Muscle of back (tissue), 13 donors: Measurements from ENCODE around the gene PI4K2B. TPM values are rescaled to one million over a fixed set of nuclear protein-coding genes. Genes with fewer than 3 reads are reported as not detected.
"Not testable (repeated sequence)": the region's sequence is repeated elsewhere in the genome, so short reads cannot be mapped to it uniquely, and the experiment has no call there.

ENCODE experiments used
- DNase-seq, 3 donors: peaks; one replicate each; pipeline versions ENCODE4 v3.0.0 to v3.0.0-alpha.2; 2013
- long read RNA-seq, 9 donors: transcript quantifications; one replicate each; lab custom pipeline, GENCODE V29; 2026
- polyA plus RNA-seq, 10 donors: library from polyadenylated mRNA; unstranded; fragments of 120-200 nt; gene quantifications; one replicate each; pipeline ENCODE4 v1.2.1, GENCODE V29; 2013; ENCODE audit not compliant: insufficient read length in 10 of 10

Gene PI4K2B
- polyA plus RNA-seq = 10 to 100 TPM in 5 of 10 donors, 1 to 10 TPM in 5; 7.4 to 11.3 (median 10.0) TPM
- long read RNA-seq, donor 1 = 0 reads
- long read RNA-seq, donor 2, transcript PI4K2B-201 (10 exons, 3,540 nt) = major isoform, 6 of 6 reads
- long read RNA-seq, donor 2, partial matches to known transcripts = 0 of 6 reads
- long read RNA-seq, donor 2, other reads (novel, unspliced or antisense) = 0 of 6 reads
- long read RNA-seq, donor 3 = 0 reads
- long read RNA-seq, donor 4 = 0 reads
- long read RNA-seq, donor 5, partial matches to known transcripts = 0 of 1 reads
- long read RNA-seq, donor 5, other reads (novel, unspliced or antisense) = 0 of 1 reads
- long read RNA-seq, donor 6 = 0 reads
- long read RNA-seq, donor 7, partial matches to known transcripts = 0 of 1 reads
- long read RNA-seq, donor 7, other reads (novel, unspliced or antisense) = 0 of 1 reads
- long read RNA-seq, donor 8 = 0 reads
- long read RNA-seq, donor 9, partial matches to known transcripts = 0 of 1 reads
- long read RNA-seq, donor 9, other reads (novel, unspliced or antisense) = 0 of 1 reads

DNA sequence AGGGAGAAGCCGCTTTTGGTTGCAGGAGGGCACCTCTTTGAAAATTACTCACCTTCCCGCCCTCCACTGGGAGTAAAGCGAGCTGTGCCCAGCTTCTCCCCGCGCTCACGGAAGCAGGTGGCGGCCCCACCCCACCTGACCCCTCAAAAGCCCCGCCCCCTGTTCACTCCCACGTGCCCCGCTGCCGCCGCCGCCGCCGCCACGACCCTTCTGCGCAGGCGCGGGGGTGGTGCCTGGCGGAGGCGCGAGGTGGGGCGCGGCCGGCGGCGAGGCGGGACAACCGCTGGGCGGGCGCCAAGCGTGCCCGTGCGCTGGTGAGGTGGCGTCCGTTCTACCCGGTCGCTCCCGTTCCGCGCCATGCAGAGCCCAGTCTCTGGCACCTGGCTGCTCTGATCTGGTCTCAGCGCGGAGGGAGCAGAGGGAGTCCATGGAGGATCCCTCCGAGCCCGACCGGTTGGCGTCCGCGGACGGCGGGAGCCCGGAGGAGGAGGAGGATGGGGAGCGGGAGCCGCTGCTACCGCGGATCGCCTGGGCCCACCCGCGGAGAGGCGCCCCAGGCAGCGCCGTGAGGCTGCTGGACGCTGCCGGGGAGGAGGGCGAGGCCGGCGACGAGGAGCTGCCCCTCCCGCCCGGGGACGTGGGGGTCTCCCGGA is at the start of gene PI4K2B:
TSS of gene PI4K2B (plus strand) at position 297 of the 653 bp plus-strand sequence. CDS start at position 428, 131 bp downstream.
- peak; percentile 80 to 91 (median 84) for DNase-seq

DNA sequence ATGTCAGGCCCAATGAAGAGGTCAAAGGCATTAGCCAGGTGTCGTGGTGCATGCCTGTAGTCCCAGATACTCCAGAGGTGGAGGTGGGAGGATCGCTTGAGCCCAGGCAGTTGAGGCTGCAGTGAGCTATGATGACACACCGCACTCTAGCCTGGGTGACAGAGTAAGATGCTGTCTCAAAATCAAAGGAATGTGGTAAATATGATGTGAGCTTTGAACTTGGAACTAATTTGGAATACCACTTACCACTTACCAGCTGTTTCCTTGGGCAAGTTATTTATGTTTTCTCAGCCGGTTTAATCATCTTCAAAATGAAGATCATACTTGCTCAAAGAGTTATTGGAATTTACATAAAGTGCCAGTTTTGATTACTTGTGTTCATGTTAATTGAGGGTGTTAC is 49.8 kb upstream of the PI4K2B start:
- DNase-seq = no peak

DNA sequence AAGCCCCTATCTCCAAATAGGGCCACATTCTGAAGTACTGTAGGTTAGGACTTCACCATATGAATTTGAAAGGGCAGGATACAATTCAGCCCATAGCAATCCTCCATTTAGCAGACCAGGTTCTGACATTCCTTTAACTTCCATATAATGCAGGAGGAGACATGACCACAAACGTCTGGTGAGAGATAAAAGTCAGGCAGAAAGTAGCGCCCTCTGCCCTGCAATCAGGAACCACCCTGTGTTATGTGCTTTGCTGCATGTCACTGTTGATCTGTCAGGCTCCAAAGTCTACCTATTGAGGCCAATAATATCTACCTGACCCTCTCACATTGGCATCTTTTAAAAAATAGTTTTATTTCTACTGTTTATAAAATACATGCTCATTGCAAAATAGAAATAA is 43.4 kb upstream of the PI4K2B start:
- no peak for DNase-seq

DNA sequence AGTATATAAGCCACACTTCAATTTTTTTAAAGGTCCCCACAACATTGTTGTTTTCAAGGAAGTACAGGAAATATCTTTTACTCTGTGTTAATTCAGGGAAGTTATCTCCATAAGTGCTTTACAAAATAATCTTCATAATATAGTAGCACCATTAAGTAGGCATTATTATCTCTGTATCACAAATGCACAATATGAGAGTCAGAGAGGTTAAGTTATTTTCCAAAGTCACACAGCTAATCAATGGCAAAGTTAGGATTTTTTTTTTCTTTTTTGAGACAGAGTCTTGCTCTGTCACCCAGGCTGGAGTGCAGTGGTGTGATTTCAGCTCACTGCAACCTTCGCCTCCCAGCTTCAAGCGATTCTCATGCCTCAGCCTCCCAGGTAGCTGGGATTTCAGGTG is 35.1 kb upstream of the PI4K2B start:
- DNase-seq = no peak

DNA sequence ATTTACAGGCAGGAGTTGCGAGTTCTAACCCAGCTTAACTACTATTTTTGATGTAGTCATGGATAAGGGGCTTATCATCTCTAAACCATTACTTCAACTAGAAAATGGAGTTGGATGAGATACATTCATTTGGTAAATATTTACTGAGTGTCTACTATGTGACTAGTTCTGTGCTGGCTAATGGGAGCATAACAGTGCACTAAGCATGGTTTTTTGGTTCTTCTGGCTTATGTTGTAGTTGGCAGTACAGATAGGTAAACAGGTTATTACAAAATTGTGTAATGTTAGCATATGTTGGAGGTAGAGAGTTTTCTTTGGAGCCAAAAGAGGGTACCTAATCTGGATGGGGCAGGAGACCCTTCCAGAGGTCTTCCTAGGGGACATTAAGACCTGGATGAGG is 25.8 kb upstream of the PI4K2B start:
- no peak for DNase-seq

DNA sequence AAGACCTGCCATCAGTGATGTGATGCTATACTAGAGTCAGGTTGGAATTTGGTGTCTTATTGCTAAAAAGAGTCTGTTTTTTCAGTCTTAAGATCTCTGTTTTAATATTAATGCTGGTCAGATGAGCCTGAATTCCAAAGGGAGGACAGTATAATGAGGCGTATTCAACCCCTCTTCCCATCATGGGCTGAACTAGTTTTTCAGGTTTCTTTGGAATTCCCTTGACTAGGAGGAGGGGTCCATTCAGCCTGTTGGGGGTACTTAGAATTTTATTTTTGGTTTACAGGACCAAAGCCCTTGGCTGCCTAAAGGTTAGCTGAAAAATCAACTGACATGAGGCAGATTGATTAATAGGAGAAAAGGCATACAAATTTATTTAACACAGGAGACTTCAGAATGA is 24.1 kb upstream of the PI4K2B start:
- DNase-seq = no peak

DNA sequence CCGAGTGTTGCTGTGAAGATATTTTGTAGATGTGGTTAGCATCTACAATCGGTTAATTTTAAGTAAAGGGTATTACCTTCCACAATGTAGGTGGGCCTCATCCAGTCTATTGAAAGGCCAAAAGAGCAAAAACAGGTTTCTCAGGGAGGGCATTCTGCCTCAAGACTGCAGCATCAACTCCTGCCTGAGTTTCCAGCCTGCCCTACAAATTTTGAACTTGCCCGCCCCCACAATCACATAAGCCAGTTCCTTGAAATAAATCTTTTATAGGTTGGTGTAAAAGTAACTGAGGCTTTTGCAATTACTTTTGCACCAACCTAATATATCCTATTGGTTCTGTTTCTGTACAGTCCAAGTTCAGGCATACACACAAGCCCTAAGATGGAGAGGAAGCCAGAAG is 22.1 kb upstream of the PI4K2B start:
- DNase-seq = no peak

DNA sequence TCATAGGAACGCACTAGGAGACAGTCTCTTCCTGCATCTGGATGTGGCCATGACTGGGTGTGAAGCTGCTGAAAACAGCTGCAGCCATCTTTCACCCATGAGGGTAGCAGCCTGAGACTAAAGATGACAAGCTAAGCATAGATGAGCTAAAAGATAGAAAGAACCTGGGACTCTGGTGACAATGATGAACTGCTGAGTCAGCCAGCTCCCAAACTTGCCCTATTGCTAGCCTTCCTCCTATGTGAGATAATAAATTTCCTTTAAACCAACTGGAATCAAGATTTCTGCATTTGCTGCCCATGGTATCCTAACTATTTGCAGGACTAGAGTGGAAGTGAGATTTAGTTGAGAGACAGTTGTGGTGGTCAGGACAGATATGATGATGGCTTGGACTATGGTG is 21.0 kb upstream of the PI4K2B start:
- DNase-seq = no peak

DNA sequence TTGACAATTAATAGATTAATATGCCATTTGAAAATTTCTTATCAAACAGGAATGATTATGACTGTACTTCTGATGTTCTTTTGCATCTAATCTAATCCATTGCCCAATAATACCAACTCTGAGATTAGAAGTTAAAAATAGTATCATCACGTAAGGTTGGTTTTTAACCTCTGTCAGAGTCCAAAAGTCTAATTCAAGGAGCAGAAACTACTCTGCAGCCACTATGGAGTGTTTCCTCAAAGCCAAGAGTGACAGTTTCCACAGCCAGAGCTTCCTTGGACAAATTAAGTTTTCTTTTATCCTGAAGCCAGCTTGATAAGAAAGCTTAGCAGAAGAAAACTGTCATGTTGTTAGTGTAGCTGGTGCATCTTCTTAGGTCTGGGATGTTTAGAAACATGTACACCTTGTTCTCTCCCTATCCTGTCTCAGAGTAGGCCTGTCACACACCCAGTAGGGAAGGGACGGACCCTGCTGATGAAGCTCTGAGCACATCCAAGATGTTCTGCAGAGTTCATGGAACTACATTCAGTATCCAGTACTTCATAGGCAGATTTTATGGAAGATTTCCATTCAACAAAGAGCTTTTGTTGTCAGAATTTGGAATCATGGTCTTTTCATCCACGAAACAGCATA is 20.4 kb upstream of the PI4K2B start:
- no peak for DNase-seq

DNA sequence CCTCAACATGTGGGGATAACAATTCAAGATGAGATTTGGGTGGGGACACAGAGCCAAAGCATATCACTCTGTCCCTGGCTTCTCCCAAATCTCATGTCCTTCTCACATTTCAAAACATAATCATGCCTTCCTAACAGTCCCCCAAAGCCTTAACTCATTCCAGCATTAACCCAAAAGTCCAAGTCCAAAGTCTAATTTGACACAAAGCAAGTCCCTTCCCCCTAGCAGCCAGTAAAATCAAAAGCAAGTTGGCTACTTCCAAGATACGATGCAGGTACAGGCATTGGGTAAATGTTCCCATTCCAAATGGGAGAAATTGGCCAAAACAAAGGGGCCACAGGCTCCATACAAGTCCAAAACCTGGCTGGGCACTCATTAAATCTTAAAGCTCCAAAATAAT is 19.1 kb upstream of the PI4K2B start:
- DNase-seq = not testable (repeated sequence)

DNA sequence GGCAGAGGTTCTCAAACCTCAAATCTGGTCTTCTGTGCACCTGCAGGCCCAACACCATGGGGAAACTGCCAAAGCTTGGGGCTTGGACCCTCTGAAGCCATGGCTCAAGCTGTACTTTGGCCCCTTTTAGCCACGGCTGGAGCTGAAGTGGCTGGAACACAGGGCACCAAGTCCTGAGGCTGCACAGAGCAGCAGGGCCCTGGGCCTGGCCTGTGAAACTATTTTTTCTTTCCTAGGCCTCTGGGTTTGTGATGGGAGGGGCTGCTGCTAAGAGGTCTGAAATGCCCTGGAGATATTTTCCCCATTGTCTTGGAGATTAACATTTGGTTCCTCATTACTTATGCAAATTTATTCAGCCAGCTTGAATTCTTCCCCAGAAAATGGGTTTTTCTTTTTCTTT is 18.3 kb upstream of the PI4K2B start:
- no peak for DNase-seq

DNA sequence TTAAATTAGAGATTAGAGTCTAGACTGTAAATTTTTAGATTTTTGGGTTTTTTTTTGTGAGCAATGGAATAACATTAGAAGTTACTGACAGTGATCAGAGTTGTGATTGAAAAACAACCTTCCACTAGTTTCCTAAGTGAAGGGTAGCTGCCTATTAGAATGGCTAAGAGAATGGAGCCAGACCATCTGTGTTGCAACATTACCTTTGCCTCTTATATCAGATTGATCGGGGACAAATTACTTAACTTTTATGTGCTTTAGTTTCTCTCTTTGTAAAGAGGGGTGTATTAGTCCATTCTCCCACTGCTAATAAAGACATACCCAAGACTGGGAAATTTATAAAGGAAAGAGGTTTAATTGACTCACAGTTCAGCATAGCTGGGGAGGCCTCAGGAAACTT is 12.5 kb upstream of the PI4K2B start:
- DNase-seq = no peak

DNA sequence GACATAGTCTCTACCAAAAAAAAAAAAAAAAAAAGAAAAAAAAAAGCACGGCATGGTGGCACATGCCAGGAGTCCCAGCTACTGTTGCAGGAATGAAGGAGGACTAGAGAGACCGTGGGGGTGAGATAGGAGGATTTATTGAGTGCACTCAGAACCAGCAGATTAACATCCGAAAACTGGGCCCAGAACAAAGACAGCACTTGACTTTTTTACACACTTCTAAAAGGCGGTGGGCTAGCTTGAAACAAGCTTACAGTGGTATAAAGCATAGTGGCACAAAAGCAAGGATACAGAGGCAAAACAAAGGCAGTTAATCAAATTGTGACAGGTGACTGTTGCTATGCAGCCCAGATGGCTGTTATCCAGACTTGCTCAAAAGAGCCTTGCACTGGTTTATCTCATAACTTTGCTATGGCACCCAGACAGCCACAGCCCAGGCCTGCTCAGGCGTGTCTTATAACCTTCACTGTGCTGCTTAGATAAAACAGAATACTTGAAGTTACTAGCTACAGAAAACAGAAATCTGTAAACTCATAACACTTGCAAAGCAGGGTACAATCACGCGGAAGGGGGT is 9.9 kb upstream of the PI4K2B start:
- peak in 2 of 3 donors; percentile 9 to 26 for DNase-seq

DNA sequence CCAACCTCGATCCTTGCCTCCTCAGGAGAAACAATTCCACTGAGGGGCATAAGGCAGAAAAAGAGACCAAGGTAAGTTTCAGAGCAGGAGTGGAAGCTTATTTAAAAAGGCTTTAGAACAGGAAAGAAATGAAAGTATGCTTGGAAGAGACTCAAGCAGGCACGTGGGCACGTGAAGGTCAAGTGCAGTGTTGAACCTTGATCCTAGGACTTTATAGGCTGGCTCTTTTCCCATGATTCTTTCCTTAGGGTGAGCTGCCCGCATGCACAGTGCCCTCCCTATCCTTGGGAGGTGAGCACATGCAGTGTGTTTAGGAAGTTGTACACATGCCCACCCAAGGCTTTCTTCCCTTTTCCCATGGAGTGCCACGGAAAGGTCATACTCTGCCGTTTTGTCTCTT is 4.0 kb upstream of the PI4K2B start:
- no peak for DNase-seq

DNA sequence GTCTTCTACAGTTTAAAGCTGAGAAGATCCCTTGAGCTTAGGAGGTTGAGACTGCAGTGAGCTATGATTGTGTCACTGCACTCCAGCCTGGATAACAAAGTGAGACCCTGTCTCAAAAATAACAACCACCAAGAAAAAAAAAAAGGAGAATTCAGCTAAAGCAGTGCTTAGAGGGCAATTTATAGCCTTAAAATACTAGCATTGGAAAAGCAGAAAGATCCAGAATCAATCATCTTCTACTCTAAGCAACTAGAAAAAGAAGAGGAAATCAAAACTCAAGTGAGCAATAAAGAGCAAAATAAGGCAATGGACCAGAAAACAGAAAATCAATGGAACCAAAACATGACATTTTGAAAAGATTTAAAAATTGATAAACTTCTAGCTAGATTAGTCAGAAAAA is 639 bp upstream of the PI4K2B start:
- DNase-seq = no peak

DNA sequence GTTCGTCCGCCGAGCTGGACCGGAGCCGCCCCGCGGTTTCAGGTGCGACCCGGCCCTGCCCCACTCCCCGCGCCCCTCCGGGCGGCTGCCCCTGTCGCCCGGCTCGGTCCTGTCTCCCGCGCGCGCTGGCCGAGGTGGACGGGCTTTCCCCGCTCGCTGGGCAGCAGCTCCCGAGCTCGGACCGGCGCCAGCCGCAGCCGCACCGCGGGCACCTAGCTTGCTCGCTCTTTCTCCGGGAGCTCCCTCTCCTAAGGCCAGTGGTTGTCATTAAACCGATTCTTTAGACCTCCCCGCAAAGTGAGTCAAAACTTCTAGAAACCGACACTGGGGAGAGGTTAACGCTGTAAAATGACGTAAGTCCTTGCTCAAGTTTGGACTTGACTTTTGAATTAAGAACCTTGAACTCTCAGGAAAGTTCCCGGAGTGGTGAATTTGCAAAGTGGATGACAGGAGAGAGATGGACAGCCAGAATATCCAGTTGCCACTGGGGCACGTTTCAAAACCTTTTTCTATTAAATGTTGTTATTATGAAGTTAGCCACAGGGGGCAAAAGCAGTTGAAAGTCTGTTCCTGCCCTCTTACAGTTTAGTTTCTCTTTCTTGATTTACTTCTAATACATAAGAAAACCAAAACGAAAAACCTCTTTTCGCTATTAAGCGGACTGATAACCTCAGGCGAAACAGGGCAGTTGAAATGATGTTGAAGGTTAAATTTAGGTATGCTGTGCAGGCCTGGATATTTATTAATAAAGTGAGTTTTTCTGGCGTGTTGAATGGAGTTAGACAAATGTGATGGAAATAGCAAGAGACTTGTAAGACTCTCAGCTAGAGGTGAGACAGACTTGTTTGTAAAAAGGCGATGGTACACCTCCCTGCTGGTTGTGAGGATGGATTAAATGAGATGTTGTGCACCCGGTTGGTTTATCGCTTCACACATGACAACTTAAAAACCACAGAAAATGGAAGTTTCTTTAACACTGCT is 847 bp downstream of the PI4K2B start:
- DNase-seq = peak; percentile 68 to 88 (median 70)

DNA sequence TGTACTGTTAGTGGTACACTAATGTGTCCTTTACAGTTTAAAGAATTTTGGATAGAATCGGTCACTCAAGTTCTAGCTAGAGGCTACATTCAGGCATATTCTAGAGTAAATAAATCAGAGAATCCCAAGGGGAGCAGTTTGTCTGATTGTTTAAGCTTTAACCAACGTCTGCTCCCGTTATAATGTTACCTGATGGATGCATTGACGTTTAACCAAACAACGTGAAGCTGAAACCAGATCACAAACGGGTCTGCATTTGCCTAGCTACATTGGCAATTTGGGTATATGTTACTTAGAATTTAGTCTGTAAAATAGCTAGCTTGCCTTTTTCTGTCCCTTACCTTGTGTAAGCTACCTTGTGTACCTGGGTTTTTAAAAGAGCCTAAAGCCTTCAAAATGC is 1.6 kb downstream of the PI4K2B start:
- no peak for DNase-seq

DNA sequence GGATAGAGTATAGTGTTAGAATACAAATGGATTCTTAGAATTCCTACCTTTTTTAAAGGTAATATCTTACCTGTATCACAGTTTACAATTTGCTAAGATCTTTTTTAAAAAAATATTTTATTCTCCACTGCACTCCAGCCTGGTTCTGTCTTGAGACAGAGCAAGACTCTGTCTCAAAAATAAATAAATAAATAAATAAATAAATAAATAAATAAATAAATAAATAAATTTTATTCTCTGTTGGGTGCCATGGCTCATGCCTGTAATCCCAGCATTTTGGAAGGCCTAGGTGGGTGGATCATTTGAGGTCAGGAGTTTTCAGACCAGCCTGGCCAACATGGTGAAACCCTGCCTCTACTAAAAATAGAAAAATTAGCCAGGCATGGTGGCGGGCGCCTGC is 2.2 kb downstream of the PI4K2B start:
- not testable (repeated sequence) for DNase-seq

DNA sequence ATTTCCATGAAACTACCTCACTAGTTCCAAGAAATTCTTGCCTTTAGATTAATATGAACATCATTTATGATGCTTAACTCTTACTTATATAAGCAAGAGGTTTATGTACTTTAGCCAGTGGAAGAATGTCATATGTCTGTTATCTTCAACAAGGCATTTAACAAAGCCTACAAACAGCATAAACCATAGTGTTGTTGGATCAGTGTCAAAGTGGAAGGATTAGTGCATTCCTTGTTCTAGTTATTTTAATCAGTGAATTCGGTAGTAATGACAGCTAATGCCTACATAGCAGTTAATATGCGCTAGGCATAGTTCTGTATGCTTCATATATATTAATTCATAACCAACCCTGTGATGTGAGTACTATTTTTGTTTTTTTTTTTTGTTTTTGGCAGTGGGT is 3.1 kb downstream of the PI4K2B start:
- no peak for DNase-seq

DNA sequence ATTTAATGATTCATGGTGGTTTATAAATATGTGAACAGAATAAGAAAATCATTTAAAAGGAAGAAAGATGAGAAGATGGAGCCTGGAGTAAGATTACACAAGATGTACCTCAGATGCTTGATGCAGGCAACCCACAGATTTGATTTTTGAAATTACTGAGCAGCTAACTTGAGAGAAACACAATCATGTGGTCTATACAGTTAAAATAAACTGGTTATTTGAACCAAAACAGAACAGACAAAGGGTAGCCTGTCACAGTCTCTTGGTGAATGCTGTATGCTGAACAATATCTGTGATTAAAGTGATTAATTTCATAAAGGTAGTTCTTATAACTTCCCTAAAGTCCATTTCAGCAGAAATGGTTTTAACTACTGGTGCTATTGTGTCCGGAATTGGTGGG is 4.2 kb downstream of the PI4K2B start:
- no peak for DNase-seq

DNA sequence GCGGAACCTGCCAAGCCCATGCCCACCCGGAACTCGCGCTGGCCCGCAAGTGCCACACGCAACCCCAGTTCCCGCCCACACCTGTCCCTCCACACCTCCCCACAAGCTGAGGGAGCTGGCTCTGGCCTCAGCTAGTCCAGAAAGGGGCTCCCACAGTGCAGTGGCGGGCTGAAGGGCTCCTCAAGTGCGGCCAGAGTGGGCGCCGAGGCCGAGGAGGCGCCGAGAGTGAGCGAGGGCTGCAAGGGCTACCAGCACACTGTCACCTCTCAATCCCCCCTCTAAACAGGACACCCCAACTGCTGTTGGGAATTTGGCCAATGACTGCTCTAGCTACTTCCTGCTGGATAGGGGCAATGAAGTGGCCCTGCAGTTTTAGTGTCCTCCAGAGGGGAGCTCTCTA is 5.7 kb downstream of the PI4K2B start:
- not testable (repeated sequence) for DNase-seq
